Peyer's patch (tissue), 4 donors: ENCODE measurements around the gene ZNF554. TPM values are rescaled to one million over a fixed set of nuclear protein-coding genes. Genes with fewer than 3 reads are reported as not detected.

Source experiments
- DNase-seq, 3 donors: peaks; one replicate each; pipeline ENCODE4 v3.0.0-alpha.2; 2017 to 2019
- H3K27ac ChIP-seq, 4 donors: fragments of 200-600 bp; sonication (generic); one replicate each; pipeline ENCODE4 v1.5.1; 2016 to 2019
- H3K27me3 ChIP-seq, 2 donors: fragments of 200-600 bp; sonication (generic); one replicate each; pipeline ENCODE4 v1.5.1; 2019
- H3K36me3 ChIP-seq, 3 donors: fragments of 200-600 bp; sonication (generic); one replicate each; pipeline ENCODE4 v1.5.1; 2016 to 2019
- H3K4me1 ChIP-seq, 4 donors: fragments of 200-600 bp; sonication (generic); one replicate each; pipeline ENCODE4 v1.5.1; 2016 to 2019
- H3K4me3 ChIP-seq, 4 donors: fragments of 200-600 bp; sonication (generic); 1 replicate in 3 of 4; 2 replicates in 1 of 4; pipeline ENCODE4 v1.5.1; 2016 to 2019; ENCODE audit warnings: mild to moderate bottlenecking in 1 of 4
- H3K9me3 ChIP-seq, 4 donors: fragments of 200-600 bp; sonication (generic); one replicate each; pipeline ENCODE4 v1.5.1; 2016 to 2019; ENCODE audit warnings: mild to moderate bottlenecking in 1 of 4
- CTCF ChIP-seq, 6 experiments: fragments of 450-650 bp in 4 of 6; fragments of 200-600 bp in 2 of 6; sonication (generic) in 1 of 6; IDR thresholded peaks; one replicate each; pipeline ENCODE4 v1.5.1; 2017 to 2019; ENCODE audit warnings: antibody characterized with exemption in 6 of 6, mild to moderate bottlenecking in 3 of 6, moderate library complexity in 1 of 6
- POLR2A ChIP-seq, 2 donors: fragments of 450-650 bp; IDR thresholded peaks; one replicate each; pipeline ENCODE4 v1.5.1; 2017; ENCODE audit warnings: antibody characterized with exemption in 2 of 2, mild to moderate bottlenecking in 2 of 2, moderate library complexity in 2 of 2
- total RNA-seq, 4 donors: library from RNA; depleted of rRNA; stranded (reverse); fragments of >200 nt; gene quantifications; one replicate each; pipeline ENCODE4 v1.1.0, GENCODE V29; 2016

The ZNF554 gene
- total RNA-seq, result 10 to 100 TPM in 1 of 4 donors, 1 to 10 TPM in 3; 2.5 to 15.4 (median 6.7) TPM

GRCh38 chr19:2819540-2820111, at the start of gene ZNF554:
Gene ZNF554, plus strand, starts transcription at chr19:2819868. Its CDS starts 204 bp downstream, at chr19:2820072.
- peak; percentile 27 for TF ChIP-seq POLR2A (IDR thresholded peaks at IDR 0.05)
- TF ChIP-seq CTCF (IDR thresholded peaks at IDR 0.05), result peak; percentile 96 to 100 (median 98)
- Histone ChIP-seq H3K4me1 (peaks cover 0 to 8% (median 3%) of the 10 kb centered on the region in 4 donors), H3K9me3 (no peaks in the 10 kb centered on the region), H3K27me3 (no peaks in the 10 kb centered on the region), H3K36me3 (peaks cover 0 to 6% (median 0%) of the 10 kb centered on the region in 3 donors), H3K4me3 (peak within 1 kb of the TSS; percentile 69 to 98 (median 95)), H3K27ac (peak within 1 kb of the TSS; percentile 28 to 83 (median 55))
- DNase-seq, result peak; percentile 96 to 99 (median 98)

GRCh38 chr19:2770055-2771013, 49.3 kb upstream of the ZNF554 start:
- peaks cover 0 to 20% (median 4%) of the 10 kb centered on the region in 4 donors for H3K4me1 ChIP-seq
- H3K27me3 ChIP-seq, result no peaks in the 10 kb centered on the region
- no peak overlapping the region for H3K4me3 ChIP-seq
- H3K36me3 ChIP-seq, result peaks cover 0 to 30% (median 0%) of the 10 kb centered on the region in 3 donors
- H3K9me3 ChIP-seq, result no peaks in the 10 kb centered on the region
- peak overlapping the region in 2 of 4 donors; percentile 33 to 63 for H3K27ac ChIP-seq
- TF ChIP-seq POLR2A (IDR thresholded peaks at IDR 0.05) (no peak), CTCF (IDR thresholded peaks at IDR 0.05) (no peak)
- no peak for DNase-seq

- H3K4me3 ChIP-seq, result no peak overlapping the region
- no peak for DNase-seq
- no peaks in the 10 kb centered on the region for H3K27me3 ChIP-seq
- TF ChIP-seq CTCF (IDR thresholded peaks at IDR 0.05) (no peak), POLR2A (IDR thresholded peaks at IDR 0.05) (no peak)
- H3K36me3 ChIP-seq, result peaks cover 0 to 13% (median 0%) of the 10 kb centered on the region in 3 donors
- no peaks in the 10 kb centered on the region for H3K9me3 ChIP-seq
- peaks cover 0 to 20% (median 7%) of the 10 kb centered on the region in 4 donors for H3K4me1 ChIP-seq
- no peak overlapping the region for H3K27ac ChIP-seq
Measured at GRCh38 chr19:2771786-2772674, 47.6 kb upstream of the ZNF554 start.

- H3K4me1 ChIP-seq, result peaks cover 0 to 20% (median 7%) of the 10 kb centered on the region in 4 donors
- peak overlapping the region in 1 of 4 donors; percentile 84 for H3K27ac ChIP-seq
- no peaks in the 10 kb centered on the region for H3K36me3 ChIP-seq
- TF ChIP-seq POLR2A (IDR thresholded peaks at IDR 0.05) (no peak), CTCF (IDR thresholded peaks at IDR 0.05) (no peak)
- H3K4me3 ChIP-seq, result no peak overlapping the region
- H3K9me3 ChIP-seq, result no peaks in the 10 kb centered on the region
- DNase-seq, result no peak
- H3K27me3 ChIP-seq, result no peaks in the 10 kb centered on the region
Measured at GRCh38 chr19:2774083-2774679, 45.5 kb upstream of the ZNF554 start.
